Measurements from ENCODE around the gene CTNNA1. TPM values are rescaled to one million over a fixed set of nuclear protein-coding genes. Genes with fewer than 3 reads are reported as not detected.

The CTNNA1 gene
- total RNA-seq, 3 donors from 2014 or later: 347 to 457 (median 380) TPM

GRCh38 chr5:138720840-138721239 is 32.4 kb upstream of the CTNNA1 start:
- Histone ChIP-seq H3K4me3 (no peak overlapping the region), H3K36me3 (ENCODE audit: low read depth) (no peaks in the 10 kb centered on the region), H3K9me3 (no peaks in the 10 kb centered on the region), H3K4me1 (ENCODE audit: low read depth) (no peaks in the 10 kb centered on the region)
- DNase-seq: no peak
- TF ChIP-seq CTCF (IDR thresholded peaks at IDR 0.05): no peak
- ATAC-seq: no peak
- intact Hi-C loops (cut with DNase I, micrococcal nuclease): no loop called here

- ATAC-seq (no peak), DNase-seq (no peak)
- H3K4me1 ChIP-seq (ENCODE audit: low read depth): no peaks in the 10 kb centered on the region
- H3K9me3 ChIP-seq: no peaks in the 10 kb centered on the region
- H3K4me3 ChIP-seq: no peak overlapping the region
- intact Hi-C loops (cut with DNase I, micrococcal nuclease): no loop called here
- H3K36me3 ChIP-seq (ENCODE audit: low read depth): no peaks in the 10 kb centered on the region
- TF ChIP-seq CTCF (IDR thresholded peaks at IDR 0.05): no peak
Observed at GRCh38 chr5:138721979-138722378, 31.2 kb upstream of the CTNNA1 start.

GRCh38 chr5:138722544-138723177 is 30.6 kb upstream of the CTNNA1 start:
- no peak for TF ChIP-seq CTCF (IDR thresholded peaks at IDR 0.05)
- H3K36me3 ChIP-seq (ENCODE audit: low read depth): no peaks in the 10 kb centered on the region
- H3K4me3 ChIP-seq: no peak overlapping the region
- ATAC-seq (peak; percentile 71), DNase-seq (peak in 1 of 3 donors; percentile 6)
- no peaks in the 10 kb centered on the region for H3K4me1 ChIP-seq (ENCODE audit: low read depth)
- intact Hi-C loops (cut with DNase I, micrococcal nuclease): no loop called here
- no peaks in the 10 kb centered on the region for H3K9me3 ChIP-seq

GRCh38 chr5:138724470-138725146 is 28.6 kb upstream of the CTNNA1 start:
- intact Hi-C loops (cut with DNase I, micrococcal nuclease): no loop called here
- Histone ChIP-seq H3K4me3 (no peak overlapping the region), H3K9me3 (no peaks in the 10 kb centered on the region), H3K36me3 (ENCODE audit: low read depth) (no peaks in the 10 kb centered on the region), H3K4me1 (ENCODE audit: low read depth) (no peaks in the 10 kb centered on the region)
- DNase-seq (no peak), ATAC-seq (no peak)
- TF ChIP-seq CTCF (IDR thresholded peaks at IDR 0.05): no peak

GRCh38 chr5:138725153-138725817 is 27.9 kb upstream of the CTNNA1 start:
- Histone ChIP-seq H3K9me3 (no peaks in the 10 kb centered on the region), H3K36me3 (ENCODE audit: low read depth) (no peaks in the 10 kb centered on the region), H3K4me3 (no peak overlapping the region), H3K4me1 (ENCODE audit: low read depth) (no peaks in the 10 kb centered on the region)
- no peak for DNase-seq
- no peak for TF ChIP-seq CTCF (IDR thresholded peaks at IDR 0.05)
- intact Hi-C loops (cut with DNase I, micrococcal nuclease): no loop called here
- peak; percentile 63 for ATAC-seq

Measured in mucosa of descending colon (tissue), 3 donors.